ENCODE data around the gene HOXC9.

HOXC9 gene

DNA sequence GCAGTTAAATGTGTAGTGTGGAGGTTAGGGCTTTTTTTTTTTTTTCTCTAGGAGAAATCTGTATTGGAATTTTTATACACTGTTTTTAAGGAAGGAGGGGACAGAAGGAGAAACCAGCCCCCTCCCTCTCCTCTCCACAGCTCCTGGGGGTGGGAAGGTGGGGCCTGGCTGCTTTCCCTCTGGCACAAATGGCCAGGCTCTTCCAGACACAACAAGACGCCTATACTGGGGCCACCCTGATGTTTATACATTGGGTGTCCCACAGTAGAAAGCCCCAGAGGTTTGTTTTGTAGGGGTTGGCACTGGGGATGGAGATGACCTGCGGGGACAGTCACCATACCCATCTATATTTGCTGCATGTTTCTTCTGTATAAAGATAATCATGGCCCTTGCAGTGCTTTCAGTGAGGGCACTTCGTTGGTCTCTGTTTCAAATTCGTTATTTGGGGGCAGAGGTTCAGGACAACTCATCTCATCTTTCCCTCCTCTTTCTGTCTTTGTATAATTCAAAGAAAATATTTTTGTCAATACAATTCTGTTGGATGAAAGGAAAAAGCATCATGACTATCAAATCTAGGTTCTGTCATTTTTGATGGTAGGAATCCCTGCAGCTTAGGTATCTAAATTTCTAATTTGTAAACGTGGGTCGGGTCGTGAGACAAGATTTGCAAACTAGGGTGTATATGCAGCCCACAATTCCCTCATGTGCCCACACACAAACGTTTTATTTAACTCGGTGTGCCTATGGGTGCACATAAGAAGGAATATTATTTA is 23.0 kb upstream of the HOXC9 start:
- DNase-seq = no peak

DNA sequence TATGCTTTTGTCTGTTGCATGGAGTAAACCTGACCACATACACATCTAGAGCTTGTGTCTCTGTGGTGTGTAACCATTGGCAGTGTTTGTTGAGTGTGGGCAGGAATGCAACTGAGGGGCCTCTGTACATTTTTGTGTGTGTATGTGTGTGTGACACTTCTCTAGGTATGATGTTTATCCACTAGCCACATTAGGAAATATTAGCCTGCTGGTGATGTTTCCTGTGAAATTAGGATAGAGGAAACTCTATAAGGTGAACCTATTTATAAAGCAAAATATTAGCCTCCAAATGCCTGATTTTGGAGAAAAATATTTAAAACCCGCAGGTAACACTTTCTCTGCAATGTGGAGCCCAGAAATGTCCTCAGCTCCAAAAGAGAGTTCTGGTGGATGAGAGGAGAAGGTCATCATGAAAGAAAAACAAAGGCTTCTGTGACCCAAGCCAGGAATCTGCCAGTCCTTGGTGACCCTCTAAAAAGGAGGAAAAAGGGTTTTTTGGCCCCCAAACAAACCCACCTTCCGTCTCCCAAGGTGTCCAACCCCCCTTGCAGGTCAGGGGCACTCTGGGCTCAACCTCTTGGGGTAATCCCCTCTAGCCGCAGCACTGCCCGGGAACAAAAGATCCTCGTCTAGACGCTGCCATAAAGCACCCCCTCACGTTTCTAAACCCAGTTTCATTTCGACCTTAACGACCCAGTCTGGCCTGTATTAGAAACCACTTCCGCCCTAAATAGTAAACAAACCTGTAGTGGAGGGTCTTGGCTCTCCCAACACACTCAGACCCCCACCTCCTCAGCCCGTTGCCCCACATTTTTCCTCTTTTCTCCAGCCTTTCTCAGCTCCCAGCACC is 22.1 kb upstream of the HOXC9 start:
- DNase-seq = no peak

GRCh38 chr12:53978477-53979356 is 21.2 kb upstream of the HOXC9 start:
- DNase-seq = no peak

- no peak for DNase-seq
Observed at GRCh38 chr12:53980104-53980801, 19.7 kb upstream of the HOXC9 start.

- no peak for DNase-seq
Observed at GRCh38 chr12:53980802-53981496, 19.0 kb upstream of the HOXC9 start.

GRCh38 chr12:53981634-53982565 is 18.1 kb upstream of the HOXC9 start:
- no peak for DNase-seq

- no peak for DNase-seq
Observed at GRCh38 chr12:53982648-53983567, 17.1 kb upstream of the HOXC9 start.

DNA sequence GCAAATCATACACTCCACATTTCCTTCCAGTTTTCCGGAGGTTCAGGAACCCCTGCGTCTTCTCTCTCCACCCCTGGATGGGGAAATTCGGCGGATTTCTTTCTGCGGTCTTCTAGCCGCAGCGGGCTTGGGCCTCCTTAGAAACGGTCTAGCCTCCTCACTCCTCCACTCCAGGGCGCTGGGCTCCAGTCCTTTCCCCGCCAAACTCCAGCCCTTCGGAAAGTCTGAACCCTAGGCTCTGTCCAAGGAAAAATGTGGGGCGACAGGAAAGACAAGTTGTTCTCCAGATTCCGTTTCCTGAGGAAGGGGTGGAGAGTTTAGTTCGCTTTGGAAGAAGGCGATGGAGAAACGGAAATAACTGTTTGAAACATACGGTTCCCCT is 16.4 kb upstream of the HOXC9 start:
- no peak for DNase-seq

GRCh38 chr12:53983950-53984572 is 15.9 kb upstream of the HOXC9 start:
- no peak for DNase-seq

GRCh38 chr12:53984901-53985691 is 14.9 kb upstream of the HOXC9 start, which contains the start of gene HOXC10:
TSS of gene HOXC10 (plus strand) at chr12:53985146. CDS start at chr12:53985260, 114 bp downstream.
- DNase-seq = no peak

DNA sequence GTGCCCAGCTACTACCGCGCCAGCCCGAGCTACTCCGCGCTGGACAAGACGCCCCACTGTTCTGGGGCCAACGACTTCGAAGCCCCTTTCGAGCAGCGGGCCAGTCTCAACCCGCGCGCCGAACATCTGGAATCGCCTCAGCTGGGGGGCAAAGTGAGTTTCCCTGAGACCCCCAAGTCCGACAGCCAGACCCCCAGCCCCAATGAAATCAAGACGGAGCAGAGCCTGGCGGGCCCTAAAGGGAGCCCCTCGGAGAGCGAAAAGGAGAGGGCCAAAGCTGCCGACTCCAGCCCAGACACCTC is 14.3 kb upstream of the HOXC9 start:
- DNase-seq = no peak

GRCh38 chr12:53985994-53986685 is 13.8 kb upstream of the HOXC9 start:
- DNase-seq = no peak

GRCh38 chr12:53986686-53987483 is 13.1 kb upstream of the HOXC9 start:
- DNase-seq = no peak

- no peak for DNase-seq
Observed at GRCh38 chr12:53987787-53988230, 12.2 kb upstream of the HOXC9 start.

GRCh38 chr12:53988541-53989226 is 11.3 kb upstream of the HOXC9 start:
- DNase-seq = no peak
